PC-9 (cell line): ENCODE results near the gene PROSER3. TPM values are rescaled to one million over a fixed set of nuclear protein-coding genes. Genes with fewer than 3 reads are reported as not detected.

Experiments
- BruUV-seq: library from RNA; stranded (reverse); fragments of 400-500 nt; replicated peaks from 2 replicates; lab custom pipeline; 2021; lab: Mats Ljungman, UMichigan
- CTCF ChIA-PET: fragments of 300-600 bp; sonication (Branson Sonifier 250); formaldehyde crosslinking; loops from one replicate; lab custom pipeline; 2022; ENCODE audit warnings: antibody characterized with exemption; lab: Charles Lee
- POLR2A ChIA-PET: fragments of 300-600 bp; sonication (Branson Sonifier 250); formaldehyde crosslinking; loops from one replicate; lab custom pipeline; 2022; ENCODE audit warnings: antibody characterized with exemption; ENCODE audit not compliant: unreplicated experiment; lab: Charles Lee
- DNase-seq, 2 experiments: peaks; one replicate each; pipeline versions ENCODE4 v3.0.0 to v3.0.0-alpha.2; 2015 to 2022; ENCODE audit warnings: mixed read lengths in 1 of 2
- H2AFZ ChIP-seq: fragments of 200-600 bp; sonication (generic); 2 replicates; pipeline ENCODE4 v1.8.1; 2017; ENCODE audit warnings: antibody characterized with exemption
- H3F3A ChIP-seq: fragments of 200-600 bp; sonication (generic); 2 replicates; pipeline ENCODE4 v1.8.1; 2017; ENCODE audit warnings: antibody characterized with exemption, mild to moderate bottlenecking, low read depth; ENCODE audit not compliant: insufficient read depth
- H3K27ac ChIP-seq: fragments of 200-600 bp; sonication (generic); 2 replicates; pipeline ENCODE4 v1.6.1; 2016; ENCODE audit warnings: mixed run types
- H3K27me3 ChIP-seq: fragments of 200-600 bp; sonication (generic); 2 replicates; pipeline ENCODE4 v1.6.1; 2016; ENCODE audit warnings: low read depth, mixed run types; ENCODE audit not compliant: insufficient read depth
- H3K36me3 ChIP-seq: fragments of 200-600 bp; sonication (generic); 2 replicates; pipeline ENCODE4 v1.6.1; 2016; ENCODE audit warnings: low read depth, mixed run types
- H3K4me1 ChIP-seq: fragments of 200-600 bp; sonication (generic); replicated peaks from 2 replicates; pipeline ENCODE4 v1.6.1; 2016; ENCODE audit warnings: mixed run types; ENCODE audit not compliant: insufficient read depth
- H3K4me2 ChIP-seq: fragments of 200-600 bp; sonication (generic); 2 replicates; pipeline ENCODE4 v1.6.1; 2017; ENCODE audit warnings: mixed run types
- H3K4me3 ChIP-seq: fragments of 200-600 bp; sonication (generic); 2 replicates; pipeline ENCODE4 v1.6.1; 2016; ENCODE audit warnings: mixed run types
- H3K79me2 ChIP-seq: fragments of 200-600 bp; sonication (generic); 2 replicates; pipeline ENCODE4 v1.6.1; 2017; ENCODE audit warnings: low read depth, mixed run types
- H3K9me2 ChIP-seq: fragments of 200-600 bp; sonication (generic); 2 replicates; pipeline ENCODE4 v1.8.1; 2017; ENCODE audit warnings: mild to moderate bottlenecking; ENCODE audit not compliant: insufficient read depth
- H3K9me3 ChIP-seq: fragments of 200-600 bp; sonication (generic); 2 replicates; pipeline ENCODE4 v1.8.1; 2016; ENCODE audit warnings: low read depth; ENCODE audit not compliant: insufficient read depth
- H4K20me1 ChIP-seq: fragments of 200-600 bp; sonication (generic); 2 replicates; pipeline ENCODE4 v1.8.1; 2017; ENCODE audit not compliant: insufficient read depth
- CTCF ChIP-seq: fragments of 200-600 bp; sonication (generic); conservative IDR thresholded peaks from 2 replicates; pipeline ENCODE4 v1.6.1; 2017; ENCODE audit warnings: mixed run types, antibody characterized with exemption, mild to moderate bottlenecking, moderate library complexity
- EZH2 ChIP-seq: fragments of 200-600 bp; sonication (generic); IDR thresholded peaks from 2 replicates; pipeline ENCODE4 v1.8.0; 2017; ENCODE audit warnings: antibody characterized with exemption, low read depth
- intact Hi-C: fragments of 100-400 bp; cut with micrococcal nuclease; formaldehyde crosslinking; loops from one replicate; pipeline ENCODE4 v1.10.0; 2022; ENCODE audit not compliant: unreplicated experiment
- total RNA-seq: library from RNA; stranded (reverse); gene quantifications from 2 replicates; pipeline ENCODE4 v1.2.3, GENCODE V29; 2021

Gene PROSER3
- total RNA-seq, 1 experiment from 2014 or later, result 52.2 TPM

- Histone ChIP-seq H3K4me2 (no peak overlapping the region), H3K9me3 (no peaks in the 10 kb centered on the region), H4K20me1 (peaks cover 4% of the 10 kb centered on the region; the same call in 1 of the 2 replicates), H3K36me3 (no peaks in the 10 kb centered on the region), H3K79me2 (peaks cover 14% of the 10 kb centered on the region), H3K4me3 (no peak overlapping the region), H3F3A (peaks cover 13% of the 10 kb centered on the region; the same call in 1 of the 2 replicates), H3K4me1 (peaks cover 25% of the 10 kb centered on the region), H2AFZ (no peak overlapping the region), H3K9me2 (no peaks in the 10 kb centered on the region), H3K27ac (no peak overlapping the region), H3K27me3 (no peaks in the 10 kb centered on the region)
- no peak for DNase-seq
- BruUV-seq, result no TSS peak
- CTCF ChIA-PET, result no interaction called here
- TF ChIP-seq EZH2, result no peak
- POLR2A ChIA-PET, result no interaction called here
- intact Hi-C loops, result no loop called here
Observed at GRCh38 chr19:35754370-35755130, 3.4 kb upstream of the PROSER3 start.

- Histone ChIP-seq H3K4me1 (peaks cover 19% of the 10 kb centered on the region), H3F3A (peaks cover 8% of the 10 kb centered on the region; the same call in 1 of the 2 replicates), H4K20me1 (peaks cover 4% of the 10 kb centered on the region; the same call in 1 of the 2 replicates), H3K27me3 (no peaks in the 10 kb centered on the region), H3K9me3 (no peaks in the 10 kb centered on the region), H3K79me2 (peaks cover 16% of the 10 kb centered on the region), H3K36me3 (no peaks in the 10 kb centered on the region; the same call in 1 of the 2 replicates), H3K9me2 (no peaks in the 10 kb centered on the region), H3K4me3 (no peak overlapping the region), H3K4me2 (no peak overlapping the region), H2AFZ (no peak overlapping the region), H3K27ac (no peak overlapping the region)
- intact Hi-C loops, result no loop called here
- ChIA-PET POLR2A (no interaction called here), CTCF (no interaction called here)
- no peak for TF ChIP-seq EZH2
- DNase-seq, result no peak
- BruUV-seq, result no TSS peak
Observed at GRCh38 chr19:35755131-35755549, 2.8 kb upstream of the PROSER3 start.

GRCh38 chr19:35755550-35756376, 2.2 kb upstream of the PROSER3 start:
- ChIA-PET POLR2A (no interaction called here), CTCF (no interaction called here)
- Histone ChIP-seq H3K4me1 (peaks cover 13% of the 10 kb centered on the region), H3K27me3 (no peaks in the 10 kb centered on the region), H3K36me3 (no peaks in the 10 kb centered on the region; the same call in 1 of the 2 replicates), H3K4me3 (no peak overlapping the region), H3K4me2 (no peak overlapping the region), H3F3A (peaks cover 13% of the 10 kb centered on the region), H3K9me3 (no peaks in the 10 kb centered on the region), H3K9me2 (no peaks in the 10 kb centered on the region), H3K27ac (no peak overlapping the region), H4K20me1 (peaks cover 4% of the 10 kb centered on the region; the same call in 1 of the 2 replicates), H3K79me2 (peaks cover 19% of the 10 kb centered on the region), H2AFZ (no peak overlapping the region)
- intact Hi-C loops, result no loop called here
- BruUV-seq, result no TSS peak
- DNase-seq, result no peak
- TF ChIP-seq CTCF (no peak), EZH2 (no peak)
